Activated naive CD4-positive, alpha-beta T cell treated with anti-CD3 and anti-CD28 coated beads, Interleukin-2, amount 50 U/mL, for 24 hours (primary cell): ENCODE data around the gene B4GALT4.
"Not testable (repeated sequence)": the region's sequence is repeated elsewhere in the genome, so short reads cannot be mapped to it uniquely, and the experiment has no call there.

Experiments used
- H3K27ac Mint-ChIP-seq: one replicate; pipeline ENCODE4 v1.8.0; 2021; ENCODE audit warnings: mild to moderate bottlenecking, mixed read lengths
- H3K27me3 Mint-ChIP-seq: one replicate; pipeline ENCODE4 v1.8.0; 2021; ENCODE audit warnings: mixed read lengths
- H3K36me3 Mint-ChIP-seq: one replicate; pipeline ENCODE4 v1.8.0; 2021; ENCODE audit warnings: mixed read lengths
- H3K4me1 Mint-ChIP-seq: one replicate; pipeline ENCODE4 v1.8.0; 2021; ENCODE audit warnings: mixed read lengths
- H3K4me3 Mint-ChIP-seq: one replicate; pipeline ENCODE4 v1.8.0; 2021; ENCODE audit warnings: mild to moderate bottlenecking, mixed read lengths
- H3K9me3 Mint-ChIP-seq: one replicate; pipeline ENCODE4 v1.8.0; 2021; ENCODE audit warnings: mixed read lengths

B4GALT4 gene

GRCh38 chr3:119240591-119241434, at the start of gene B4GALT4:
Gene B4GALT4 (minus strand): TSS chr3:119240878. CDS start chr3:119230099, 10,779 bp downstream.
- H3K4me1 Mint-ChIP-seq, result peaks cover 43% of the 10 kb centered on the region
- H3K36me3 Mint-ChIP-seq, result peaks cover 11% of the 10 kb centered on the region
- H3K4me3 Mint-ChIP-seq, result peak within 1 kb of the TSS; percentile 98

DNA sequence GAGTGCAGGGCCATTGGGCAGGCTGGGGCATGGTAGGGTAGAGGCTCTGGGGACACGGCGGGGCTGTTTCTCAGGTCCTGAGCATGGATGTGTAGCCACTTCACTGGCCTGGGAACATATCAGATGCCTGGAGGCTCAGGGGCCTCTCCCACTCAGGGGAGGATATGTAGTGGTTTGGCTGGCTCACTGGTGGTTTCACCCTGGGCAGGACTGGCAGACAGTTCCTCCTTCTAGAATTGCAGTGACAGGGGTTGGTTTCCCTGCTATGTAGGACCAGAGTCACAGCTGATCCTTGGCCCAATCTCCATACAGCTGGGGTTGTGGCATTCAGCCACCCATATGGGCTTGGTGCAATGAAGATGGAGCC, 48.7 kb upstream of the B4GALT4 start:
- no peak overlapping the region for H3K4me3 Mint-ChIP-seq
- peaks cover 7% of the 10 kb centered on the region for H3K36me3 Mint-ChIP-seq

More at GRCh38 chr3:119240591-119241434, at the start of gene B4GALT4:
- Mint-ChIP-seq H3K9me3 (no peaks in the 10 kb centered on the region), H3K27ac (peak within 1 kb of the TSS; percentile 99), H3K27me3 (no peaks in the 10 kb centered on the region)

GRCh38 chr3:119288669-119289403, 48.2 kb upstream of the B4GALT4 start:
- peaks cover 28% of the 10 kb centered on the region for H3K4me1 Mint-ChIP-seq
- H3K4me3 Mint-ChIP-seq, result no peak overlapping the region
- peaks cover 9% of the 10 kb centered on the region for H3K9me3 Mint-ChIP-seq
- H3K27me3 Mint-ChIP-seq, result no peaks in the 10 kb centered on the region
- peak overlapping the region; percentile 78 for H3K27ac Mint-ChIP-seq
- peaks cover 7% of the 10 kb centered on the region for H3K36me3 Mint-ChIP-seq

More for the DNA sequence above, 48.7 kb upstream of the B4GALT4 start:
- Mint-ChIP-seq H3K4me1 (peaks cover 28% of the 10 kb centered on the region), H3K9me3 (peaks cover 7% of the 10 kb centered on the region), H3K27ac (peak overlapping the region; percentile 78), H3K27me3 (no peaks in the 10 kb centered on the region)

DNA sequence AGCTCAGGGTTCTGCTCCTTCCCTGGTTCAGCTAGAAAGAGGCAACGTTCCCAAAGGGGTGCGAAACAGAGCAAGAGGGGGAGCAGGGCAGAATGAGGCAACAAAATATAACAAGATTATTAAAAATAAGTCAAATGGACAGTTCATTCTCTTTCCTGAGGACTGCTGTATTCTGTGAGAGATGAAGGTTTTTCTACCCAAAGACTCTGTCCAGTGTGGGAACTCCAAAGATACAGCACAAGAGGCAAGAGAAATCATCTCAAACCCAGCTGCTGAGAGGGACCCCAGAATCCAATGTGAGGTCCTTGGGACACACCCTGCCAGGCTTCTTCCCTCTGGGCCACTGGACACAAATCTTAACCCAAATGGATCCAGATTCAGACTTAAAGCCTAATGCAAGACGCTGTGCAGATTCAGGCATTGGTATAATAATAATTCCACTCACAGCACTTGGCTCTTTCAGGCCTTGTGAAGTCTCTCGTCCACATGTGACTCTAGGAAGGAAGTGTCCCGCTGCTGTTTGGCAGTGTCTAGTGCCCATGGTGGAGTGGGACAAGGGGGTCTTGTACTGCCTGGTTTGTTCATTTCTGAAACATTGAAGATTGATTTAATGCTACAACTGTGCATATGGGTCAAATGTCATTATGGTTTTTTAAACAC, 39.0 kb upstream of the B4GALT4 start:
- H3K4me1 Mint-ChIP-seq, result peaks cover 17% of the 10 kb centered on the region
- no peak overlapping the region for H3K27ac Mint-ChIP-seq
- H3K27me3 Mint-ChIP-seq, result no peaks in the 10 kb centered on the region
- peaks cover 7% of the 10 kb centered on the region for H3K36me3 Mint-ChIP-seq
- peaks cover 6% of the 10 kb centered on the region for H3K9me3 Mint-ChIP-seq
- no peak overlapping the region for H3K4me3 Mint-ChIP-seq

GRCh38 chr3:119279101-119279554, 38.5 kb upstream of the B4GALT4 start:
- peaks cover 6% of the 10 kb centered on the region for H3K9me3 Mint-ChIP-seq
- H3K4me1 Mint-ChIP-seq, result peaks cover 21% of the 10 kb centered on the region
- no peak overlapping the region for H3K27ac Mint-ChIP-seq
- H3K27me3 Mint-ChIP-seq, result no peaks in the 10 kb centered on the region
- no peak overlapping the region for H3K4me3 Mint-ChIP-seq
- peaks cover 7% of the 10 kb centered on the region for H3K36me3 Mint-ChIP-seq

GRCh38 chr3:119276680-119277079, 36.0 kb upstream of the B4GALT4 start:
- H3K9me3 Mint-ChIP-seq, result no peaks in the 10 kb centered on the region
- peaks cover 21% of the 10 kb centered on the region for H3K4me1 Mint-ChIP-seq
- no peaks in the 10 kb centered on the region for H3K27me3 Mint-ChIP-seq
- H3K27ac Mint-ChIP-seq, result no peak overlapping the region
- peaks cover 2% of the 10 kb centered on the region for H3K36me3 Mint-ChIP-seq
- H3K4me3 Mint-ChIP-seq, result no peak overlapping the region

GRCh38 chr3:119270212-119270611, 29.5 kb upstream of the B4GALT4 start:
- not testable (repeated sequence) for H3K27ac Mint-ChIP-seq, H3K9me3 Mint-ChIP-seq, H3K27me3 Mint-ChIP-seq, H3K4me1 Mint-ChIP-seq, H3K36me3 Mint-ChIP-seq, H3K4me3 Mint-ChIP-seq

GRCh38 chr3:119261055-119261454, 20.4 kb upstream of the B4GALT4 start:
- H3K27ac Mint-ChIP-seq, result no peak overlapping the region
- no peaks in the 10 kb centered on the region for H3K9me3 Mint-ChIP-seq
- peaks cover 9% of the 10 kb centered on the region for H3K4me1 Mint-ChIP-seq
- H3K36me3 Mint-ChIP-seq, result no peaks in the 10 kb centered on the region
- no peaks in the 10 kb centered on the region for H3K27me3 Mint-ChIP-seq
- H3K4me3 Mint-ChIP-seq, result no peak overlapping the region

DNA sequence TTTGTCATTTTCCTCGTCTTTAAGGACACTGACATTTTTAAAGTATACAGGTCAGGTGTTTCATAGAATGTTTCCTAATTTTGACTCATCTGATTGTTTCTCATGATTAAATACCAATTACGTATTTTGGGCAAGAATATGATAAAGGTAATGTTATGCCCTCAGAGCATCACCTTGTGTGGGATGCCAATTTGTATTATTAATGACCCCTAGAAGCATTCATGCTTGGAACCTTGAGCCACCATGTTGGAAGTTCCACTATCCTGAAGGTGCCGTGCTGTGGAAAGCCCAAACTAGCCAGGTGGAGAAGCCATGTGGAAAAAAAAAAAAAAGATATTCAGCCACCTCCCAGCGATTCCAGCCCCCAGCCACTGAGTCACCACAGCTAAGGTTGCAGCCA, 19.1 kb upstream of the B4GALT4 start:
- no peaks in the 10 kb centered on the region for H3K9me3 Mint-ChIP-seq
- H3K36me3 Mint-ChIP-seq, result no peaks in the 10 kb centered on the region
- H3K27ac Mint-ChIP-seq, result no peak overlapping the region
- H3K4me1 Mint-ChIP-seq, result peaks cover 9% of the 10 kb centered on the region
- H3K27me3 Mint-ChIP-seq, result no peaks in the 10 kb centered on the region
- H3K4me3 Mint-ChIP-seq, result no peak overlapping the region

DNA sequence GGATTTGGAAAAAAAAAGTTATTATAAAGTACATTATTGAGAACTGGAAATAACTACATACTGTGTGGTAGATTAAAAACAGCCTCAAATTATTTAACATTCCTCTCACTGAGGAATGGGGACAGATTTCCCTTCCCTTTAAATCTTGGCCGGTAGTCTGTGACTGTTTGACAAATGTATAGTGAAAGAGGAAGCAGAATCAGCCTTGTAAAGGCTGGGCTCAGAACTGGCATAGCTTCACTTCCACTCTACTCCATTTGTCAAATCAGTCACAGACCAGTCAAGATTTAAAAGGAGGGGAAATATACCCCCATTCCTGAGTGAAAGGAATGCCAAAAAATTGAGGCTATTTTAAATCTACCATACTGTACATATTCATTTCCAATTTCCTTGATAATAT, 18.2 kb upstream of the B4GALT4 start:
- Mint-ChIP-seq H3K27me3 (no peaks in the 10 kb centered on the region), H3K36me3 (no peaks in the 10 kb centered on the region), H3K4me1 (peaks cover 7% of the 10 kb centered on the region), H3K27ac (no peak overlapping the region), H3K9me3 (no peaks in the 10 kb centered on the region), H3K4me3 (no peak overlapping the region)

DNA sequence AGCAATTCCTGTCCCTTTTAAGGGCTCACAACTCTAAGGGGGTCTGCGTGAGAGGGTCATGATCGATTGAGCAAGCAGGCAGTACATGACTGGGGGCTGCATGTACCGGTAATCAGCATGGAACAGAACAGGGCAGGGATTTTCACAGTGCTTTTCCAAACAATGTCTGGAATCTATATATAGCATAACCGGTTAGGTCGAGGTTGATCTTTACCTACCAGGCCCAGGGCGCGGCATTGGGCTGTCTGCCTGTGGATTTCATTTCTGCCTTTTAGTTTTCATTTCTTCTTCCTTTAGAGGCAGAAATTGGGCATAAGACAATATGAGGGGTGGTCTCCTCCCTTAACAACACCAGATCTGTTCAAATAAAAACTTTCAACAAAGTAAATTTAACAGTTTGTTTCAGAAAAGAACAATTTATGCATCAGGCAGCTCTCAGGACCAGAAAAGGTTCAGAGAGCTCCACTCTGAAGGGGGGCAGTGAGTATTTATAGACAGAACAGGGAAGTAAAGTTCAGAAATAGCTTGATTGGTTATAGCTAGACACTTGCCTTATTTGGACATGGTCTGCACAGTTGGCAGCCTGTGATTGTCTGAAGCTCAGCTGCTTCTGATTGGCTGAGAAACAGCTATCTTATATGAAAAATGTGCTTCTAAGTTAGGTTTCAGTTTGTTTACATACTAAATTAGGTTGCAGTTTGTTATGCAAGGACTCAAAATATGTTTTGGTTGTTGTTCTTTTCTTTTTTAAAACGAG, 17.2 kb upstream of the B4GALT4 start:
- Mint-ChIP-seq H3K4me1 (peaks cover 3% of the 10 kb centered on the region), H3K4me3 (no peak overlapping the region), H3K9me3 (no peaks in the 10 kb centered on the region), H3K36me3 (no peaks in the 10 kb centered on the region), H3K27ac (no peak overlapping the region), H3K27me3 (no peaks in the 10 kb centered on the region)

GRCh38 chr3:119257111-119257510, 16.4 kb upstream of the B4GALT4 start:
- H3K27ac Mint-ChIP-seq, result no peak overlapping the region

GRCh38 chr3:119255214-119255613, 14.5 kb upstream of the B4GALT4 start:
- H3K9me3 Mint-ChIP-seq, result no peaks in the 10 kb centered on the region
- peaks cover 3% of the 10 kb centered on the region for H3K4me1 Mint-ChIP-seq
- no peaks in the 10 kb centered on the region for H3K27me3 Mint-ChIP-seq
- no peak overlapping the region for H3K27ac Mint-ChIP-seq
- H3K4me3 Mint-ChIP-seq, result no peak overlapping the region
- no peaks in the 10 kb centered on the region for H3K36me3 Mint-ChIP-seq

More at GRCh38 chr3:119257111-119257510, 16.4 kb upstream of the B4GALT4 start:
- Mint-ChIP-seq H3K4me1 (peaks cover 3% of the 10 kb centered on the region), H3K27me3 (no peaks in the 10 kb centered on the region), H3K36me3 (no peaks in the 10 kb centered on the region), H3K9me3 (no peaks in the 10 kb centered on the region), H3K4me3 (no peak overlapping the region)

- H3K4me3 Mint-ChIP-seq, result no peak overlapping the region
- peaks cover 7% of the 10 kb centered on the region for H3K9me3 Mint-ChIP-seq
- H3K27ac Mint-ChIP-seq, result no peak overlapping the region
- peaks cover 13% of the 10 kb centered on the region for H3K36me3 Mint-ChIP-seq
- H3K27me3 Mint-ChIP-seq, result no peaks in the 10 kb centered on the region
- H3K4me1 Mint-ChIP-seq, result peaks cover 5% of the 10 kb centered on the region
These were observed 5.1 kb upstream of the B4GALT4 start for GRCh38 chr3:119245778-119246177.

DNA sequence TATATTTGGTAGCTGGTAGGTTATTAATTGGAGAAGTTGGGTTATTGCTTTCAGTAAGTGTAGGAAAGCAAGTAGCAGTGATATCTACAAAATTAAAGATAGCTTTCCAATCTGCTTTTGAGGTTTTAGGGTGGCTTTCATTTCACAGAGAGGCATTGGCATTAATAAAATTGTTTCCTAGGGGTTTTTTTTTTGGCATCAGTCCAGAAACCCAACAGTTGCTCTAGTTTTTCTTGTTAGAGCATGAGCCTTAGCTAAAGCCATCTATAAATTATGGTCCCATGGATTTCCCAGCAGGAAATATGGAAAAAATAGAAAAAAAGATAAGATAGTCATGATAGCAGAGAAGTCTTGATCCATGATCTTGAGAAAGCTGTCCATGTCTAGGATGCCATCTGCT, 3.0 kb upstream of the B4GALT4 start:
- Mint-ChIP-seq H3K36me3 (peaks cover 8% of the 10 kb centered on the region), H3K9me3 (no peaks in the 10 kb centered on the region), H3K4me1 (peaks cover 17% of the 10 kb centered on the region), H3K27me3 (no peaks in the 10 kb centered on the region), H3K4me3 (no peak overlapping the region), H3K27ac (no peak overlapping the region)
